ENCODE data around the gene PTN.

DNA sequence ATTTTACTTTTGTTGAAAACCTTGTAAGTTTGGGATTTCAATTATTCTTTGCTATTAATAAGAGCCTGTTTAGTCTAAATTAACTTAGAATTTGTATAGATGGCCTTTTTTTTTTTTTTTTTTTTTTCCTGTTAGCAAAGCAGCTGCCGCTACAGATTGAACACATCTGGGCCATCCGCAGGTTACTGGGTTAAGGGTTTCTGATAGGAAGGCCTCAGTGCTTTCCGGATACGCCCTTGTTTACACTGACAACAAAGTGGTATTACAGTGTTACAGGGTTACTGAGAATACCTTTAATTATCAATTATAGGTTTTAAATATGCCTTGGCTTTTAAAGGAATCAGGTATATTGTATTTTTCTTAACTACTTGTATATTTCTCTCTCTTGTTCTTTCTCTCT lies 76.8 kb downstream of the PTN start:
- TF ChIP-seq ZNF670 (tag by site-specific recombination; IDR thresholded peaks at IDR 0.05; ENCODE audit: low read depth), result no peak
- TF ChIP-seq ZSCAN30 (tag by site-specific recombination; IDR thresholded peaks at IDR 0.05), result no peak
- TF ChIP-seq ZBTB49 (tag by site-specific recombination; IDR thresholded peaks at IDR 0.05; ENCODE audit: low read depth), result no peak
- TF ChIP-seq, protein P1, sequence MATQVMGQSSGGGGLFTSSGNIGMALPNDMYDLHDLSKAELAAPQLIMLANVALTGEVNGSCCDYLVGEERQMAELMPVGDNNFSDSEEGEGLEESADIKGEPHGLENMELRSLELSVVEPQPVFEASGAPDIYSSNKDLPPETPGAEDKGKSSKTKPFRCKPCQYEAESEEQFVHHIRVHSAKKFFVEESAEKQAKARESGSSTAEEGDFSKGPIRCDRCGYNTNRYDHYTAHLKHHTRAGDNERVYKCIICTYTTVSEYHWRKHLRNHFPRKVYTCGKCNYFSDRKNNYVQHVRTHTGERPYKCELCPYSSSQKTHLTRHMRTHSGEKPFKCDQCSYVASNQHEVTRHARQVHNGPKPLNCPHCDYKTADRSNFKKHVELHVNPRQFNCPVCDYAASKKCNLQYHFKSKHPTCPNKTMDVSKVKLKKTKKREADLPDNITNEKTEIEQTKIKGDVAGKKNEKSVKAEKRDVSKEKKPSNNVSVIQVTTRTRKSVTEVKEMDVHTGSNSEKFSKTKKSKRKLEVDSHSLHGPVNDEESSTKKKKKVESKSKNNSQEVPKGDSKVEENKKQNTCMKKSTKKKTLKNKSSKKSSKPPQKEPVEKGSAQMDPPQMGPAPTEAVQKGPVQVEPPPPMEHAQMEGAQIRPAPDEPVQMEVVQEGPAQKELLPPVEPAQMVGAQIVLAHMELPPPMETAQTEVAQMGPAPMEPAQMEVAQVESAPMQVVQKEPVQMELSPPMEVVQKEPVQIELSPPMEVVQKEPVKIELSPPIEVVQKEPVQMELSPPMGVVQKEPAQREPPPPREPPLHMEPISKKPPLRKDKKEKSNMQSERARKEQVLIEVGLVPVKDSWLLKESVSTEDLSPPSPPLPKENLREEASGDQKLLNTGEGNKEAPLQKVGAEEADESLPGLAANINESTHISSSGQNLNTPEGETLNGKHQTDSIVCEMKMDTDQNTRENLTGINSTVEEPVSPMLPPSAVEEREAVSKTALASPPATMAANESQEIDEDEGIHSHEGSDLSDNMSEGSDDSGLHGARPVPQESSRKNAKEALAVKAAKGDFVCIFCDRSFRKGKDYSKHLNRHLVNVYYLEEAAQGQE (tag by site-specific recombination; IDR thresholded peaks at IDR 0.05), result no peak
- TF ChIP-seq ZNF350 (tag by site-specific recombination; IDR thresholded peaks at IDR 0.05), result no peak
- no peak for TF ChIP-seq ZNF19 (tag by site-specific recombination; IDR thresholded peaks at IDR 0.05; ENCODE audit: low read depth)
- TF ChIP-seq ZNF501 (tag by site-specific recombination; IDR thresholded peaks at IDR 0.05), result no peak

Data from HEK293 (cell line).